Muscle of back (tissue), 11 donors: ENCODE measurements around the gene FREY1. TPM values are rescaled to one million over a fixed set of nuclear protein-coding genes. Genes with fewer than 3 reads are reported as not detected.

ENCODE experiments used
- DNase-seq, 3 donors: peaks; one replicate each; pipeline versions ENCODE4 v3.0.0 to v3.0.0-alpha.2; 2013
- polyA plus RNA-seq, 10 donors: library from polyadenylated mRNA; unstranded; fragments of 120-200 nt; gene quantifications; one replicate each; pipeline ENCODE4 v1.2.1, GENCODE V29; 2013; ENCODE audit not compliant: insufficient read length in 10 of 10

Gene FREY1
- polyA plus RNA-seq, 10 donors = 0.20 to 0.36 (median 0.26) TPM; not detected in 2

- no peak for DNase-seq
Measured at GRCh38 chr11:45895553-45896259, 11.4 kb downstream of the FREY1 start.

GRCh38 chr11:45894555-45895247 lies 12.4 kb downstream of the FREY1 start:
- no peak for DNase-seq

GRCh38 chr11:45892856-45893255 lies 14.2 kb downstream of the FREY1 start:
- no peak for DNase-seq

- no peak for DNase-seq
Measured at GRCh38 chr11:45890886-45891550, 16.1 kb downstream of the FREY1 start.

GRCh38 chr11:45889966-45890365 lies 17.1 kb downstream of the FREY1 start:
- DNase-seq = no peak

GRCh38 chr11:45889555-45889954 lies 17.5 kb downstream of the FREY1 start:
- DNase-seq = no peak

GRCh38 chr11:45887587-45887986 lies 19.5 kb downstream of the FREY1 start:
- no peak for DNase-seq

GRCh38 chr11:45886816-45887520 lies 20.1 kb downstream of the FREY1 start:
- DNase-seq = no peak

- no peak for DNase-seq
Measured at GRCh38 chr11:45885921-45886721, 20.9 kb downstream of the FREY1 start.

GRCh38 chr11:45885274-45885920 lies 21.7 kb downstream of the FREY1 start, which contains the start of gene MAPK8IP1:
MAPK8IP1 (plus strand) TSS chr11:45885651; CDS start chr11:45885821, 170 bp downstream.
- peak; percentile 21 to 58 (median 40) for DNase-seq

- no peak for DNase-seq
Measured at GRCh38 chr11:45884596-45885185, 22.4 kb downstream of the FREY1 start.

- no peak for DNase-seq
Measured at GRCh38 chr11:45881708-45882368, 25.2 kb downstream of the FREY1 start.

- DNase-seq = peak in 1 of 3 donors; percentile 59
Measured at GRCh38 chr11:45880772-45881570, 26.1 kb downstream of the FREY1 start.

GRCh38 chr11:45879803-45880686 lies 27.0 kb downstream of the FREY1 start:
- DNase-seq = no peak

- DNase-seq = no peak
Measured at GRCh38 chr11:45877845-45878244, 29.2 kb downstream of the FREY1 start.

- no peak for DNase-seq
Measured at GRCh38 chr11:45877221-45877620, 29.9 kb downstream of the FREY1 start.

- DNase-seq = no peak
Measured at GRCh38 chr11:45876401-45876800, 30.7 kb downstream of the FREY1 start.
